GM13977 (cell line): ENCODE measurements around the gene GIMAP8.
"Not testable (repeated sequence)": the region's sequence is repeated elsewhere in the genome, so short reads cannot be mapped to it uniquely, and the experiment has no call there.

Experiments used
- DNase-seq: peaks from one replicate; pipeline ENCODE4 v3.0.0; 2012; ENCODE audit warnings: low spot score
- CTCF ChIP-seq: IDR thresholded peaks from 2 replicates; pipeline ENCODE4 v1.5.1; 2012; ENCODE audit warnings: mild to moderate bottlenecking, control low read depth; ENCODE audit not compliant: insufficient read depth; ENCODE audit errors: extremely low read depth, missing control alignments
- in situ Hi-C: fragments of 300-500 bp; cut with MboI; formaldehyde crosslinking; loops from one replicate; pipeline ENCODE4 v1.12.0; 2022; ENCODE audit warnings: low sequenced_read_pairs, low pct_unique_long_range_greater_than_20kb, mixed read lengths, inconsistent platforms; ENCODE audit not compliant: unreplicated experiment

The GIMAP8 gene

GRCh38 chr7:150489782-150490181 is 39.4 kb downstream of the GIMAP8 start:
- in situ Hi-C loops: no loop called here
- DNase-seq: no peak
- no peak for TF ChIP-seq CTCF

- DNase-seq, in situ Hi-C loops: not testable (repeated sequence)
Observed at GRCh38 chr7:150493442-150493841, 43.0 kb downstream of the GIMAP8 start.

- TF ChIP-seq CTCF: no peak
- no peak for DNase-seq
- in situ Hi-C loops: no loop called here
Observed at GRCh38 chr7:150502519-150502918, 52.1 kb downstream of the GIMAP8 start.

- in situ Hi-C loops: no loop called here
- no peak for TF ChIP-seq CTCF
- no peak for DNase-seq
Observed at GRCh38 chr7:150503155-150503554, 52.7 kb downstream of the GIMAP8 start.

GRCh38 chr7:150503581-150503980 is 53.2 kb downstream of the GIMAP8 start:
- in situ Hi-C loops: no loop called here

GRCh38 chr7:150507947-150508602 is 57.6 kb downstream of the GIMAP8 start:
- no peak for DNase-seq
- no peak for TF ChIP-seq CTCF
- in situ Hi-C loops: no loop called here

More at GRCh38 chr7:150503581-150503980, 53.2 kb downstream of the GIMAP8 start:
- DNase-seq: no peak
- TF ChIP-seq CTCF: no peak

GRCh38 chr7:150511048-150511447 is 60.6 kb downstream of the GIMAP8 start:
- in situ Hi-C loops: no loop called here
- no peak for DNase-seq
- no peak for TF ChIP-seq CTCF
